Middle frontal gyrus (tissue), 1 donor: ENCODE results near the gene GPR146.
A peak's percentile ranks its signal among the peaks of the same experiment; 100 is the strongest.
"Not testable (repeated sequence)": the region's sequence is repeated elsewhere in the genome, so short reads cannot be mapped to it uniquely, and the experiment has no call there.

Experiments
- DNase-seq: peaks from one replicate; pipeline ENCODE4 v3.0.0-alpha.2; 2015; ENCODE audit warnings: low spot score; ENCODE audit errors: extremely low spot score

GPR146 gene

DNA sequence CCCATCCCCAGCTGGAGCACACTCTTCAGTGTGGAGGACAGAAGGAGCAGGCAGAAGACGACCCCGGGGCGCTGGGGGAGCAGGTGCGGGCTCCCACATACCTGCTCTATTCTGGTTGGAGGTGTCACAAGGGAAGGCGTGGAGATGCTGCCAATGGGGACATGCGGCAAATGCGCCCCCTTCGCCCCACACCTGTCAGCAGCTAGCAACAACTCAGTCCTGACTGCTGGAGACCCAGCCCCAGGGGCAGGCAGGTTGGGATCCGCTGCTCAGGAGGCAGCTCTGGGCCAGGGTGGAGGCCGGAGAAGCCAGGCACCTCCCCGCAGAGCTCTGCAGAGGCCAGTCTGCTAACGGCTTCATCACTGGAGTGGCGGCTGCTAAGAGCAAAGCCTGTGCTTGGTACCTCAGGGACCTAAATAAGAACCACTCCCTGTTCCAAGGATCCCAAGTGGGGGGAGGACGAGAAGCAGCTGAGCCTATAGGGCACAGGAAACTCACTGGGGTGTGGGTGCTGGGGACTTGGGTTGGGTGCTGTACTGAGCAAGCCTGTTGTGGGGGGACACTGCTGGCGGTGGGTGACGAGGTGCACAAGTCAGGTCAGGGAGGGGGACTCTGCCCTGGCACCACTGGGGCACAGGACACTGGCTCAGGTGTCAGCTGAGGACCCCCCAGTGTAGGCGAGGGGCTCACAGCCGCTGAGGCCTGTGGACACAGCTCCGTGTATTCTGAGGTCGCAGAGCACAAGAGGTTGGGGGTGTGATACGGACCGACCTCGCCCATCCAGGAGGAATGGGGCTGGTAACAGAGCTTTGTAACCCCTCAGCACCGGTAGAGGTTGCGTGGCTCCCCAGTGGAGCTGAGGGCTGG, 19.2 kb upstream of the GPR146 start:
- DNase-seq = no peak

GRCh38 chr7:1025743-1026581, 18.4 kb upstream of the GPR146 start:
- no peak for DNase-seq

DNA sequence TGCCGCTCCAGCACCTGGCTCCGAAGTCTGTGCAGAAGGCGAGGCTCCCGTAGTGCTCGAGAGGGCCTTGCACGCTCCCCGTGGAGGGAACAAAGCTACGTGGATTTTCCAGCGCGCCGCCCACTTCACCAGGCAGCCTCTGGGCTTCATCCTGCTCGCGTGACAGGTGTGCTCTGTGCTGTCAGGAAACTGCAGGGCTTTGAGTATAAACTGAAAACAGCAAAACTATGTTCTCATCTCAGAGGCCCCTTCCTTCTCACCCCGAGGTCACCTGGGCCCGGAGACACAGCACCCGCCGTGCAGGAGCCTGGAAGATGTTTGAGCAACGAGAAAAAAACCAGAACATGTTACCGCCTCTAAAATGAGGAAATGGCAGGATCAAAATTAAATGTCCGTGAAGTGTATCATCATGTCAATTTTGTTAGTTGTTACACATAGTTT, 17.6 kb upstream of the GPR146 start:
- DNase-seq = no peak

GRCh38 chr7:1027242-1028043, 16.9 kb upstream of the GPR146 start:
- DNase-seq = no peak

DNA sequence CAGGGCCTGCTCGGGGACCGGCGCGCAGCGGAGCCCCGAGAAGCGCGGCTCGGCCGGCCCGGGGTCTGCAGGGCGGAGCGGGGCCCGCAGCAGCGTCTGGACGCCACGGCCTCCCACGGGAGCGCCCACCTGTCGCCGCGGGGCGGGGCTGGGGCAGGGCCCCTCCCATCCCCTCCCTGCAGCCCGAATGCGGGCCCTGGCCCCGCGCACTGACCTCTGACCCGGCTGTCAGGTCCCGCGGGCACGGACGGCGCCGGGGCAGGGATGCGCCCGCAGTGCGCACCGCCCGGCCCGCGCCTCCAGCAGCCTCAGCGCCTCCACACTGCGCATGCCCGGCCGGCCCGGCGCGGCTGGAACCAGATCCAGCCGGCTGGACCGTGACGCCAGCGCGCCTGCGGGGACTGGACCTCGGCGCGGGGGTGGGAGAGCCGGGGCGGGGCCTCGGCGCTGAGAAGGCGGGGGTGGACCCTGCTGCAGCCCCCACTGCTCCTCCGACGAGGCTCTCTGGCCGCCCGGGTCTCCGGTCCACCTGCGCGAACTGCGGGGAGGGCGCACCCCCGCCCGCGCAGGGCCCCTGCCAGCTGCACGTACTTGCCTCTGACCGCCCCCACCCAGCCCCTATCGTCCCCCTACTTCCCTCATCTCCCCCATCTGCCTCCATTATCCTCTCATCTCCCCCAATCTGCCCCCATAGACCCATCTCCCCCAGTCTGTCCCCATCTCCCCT, 16.1 kb upstream of the GPR146 start:
- DNase-seq = peak; percentile 79

GRCh38 chr7:1028775-1029636, 15.3 kb upstream of the GPR146 start:
- peak; percentile 67 for DNase-seq

- DNase-seq = no peak
These were observed 14.5 kb upstream of the GPR146 start for GRCh38 chr7:1029637-1030443.

DNA sequence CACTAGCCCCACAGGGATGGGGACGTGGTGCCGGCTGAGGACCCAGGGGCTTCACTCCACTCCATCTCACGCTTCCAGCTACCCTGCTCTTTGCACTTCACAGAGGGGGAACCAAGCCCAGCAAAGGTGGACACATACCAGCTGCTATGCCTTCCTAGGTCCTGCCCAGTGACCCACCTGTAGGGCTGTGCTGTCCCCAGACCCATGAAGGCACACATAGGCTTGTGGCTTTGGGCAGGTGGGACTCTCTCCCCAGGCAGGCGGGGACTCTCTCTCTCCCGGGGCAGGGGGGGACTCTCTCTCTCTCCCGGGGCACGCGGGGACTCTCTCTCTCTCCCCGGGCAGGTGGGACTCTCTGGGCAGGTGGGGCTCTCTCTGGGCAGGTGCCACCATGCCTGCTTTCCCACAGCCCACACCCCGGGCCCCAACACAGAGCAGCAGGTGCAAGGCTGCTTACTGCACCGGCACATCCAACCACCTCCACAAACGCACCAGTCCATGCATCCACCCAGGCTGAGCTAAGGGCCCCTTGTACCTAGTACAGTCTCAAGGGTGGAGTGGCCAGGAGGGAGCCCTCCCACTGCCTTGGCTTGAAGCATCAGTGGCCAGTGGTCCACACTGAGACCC, 13.8 kb upstream of the GPR146 start:
- no peak for DNase-seq

GRCh38 chr7:1031716-1032455, 12.5 kb upstream of the GPR146 start:
- no peak for DNase-seq

DNA sequence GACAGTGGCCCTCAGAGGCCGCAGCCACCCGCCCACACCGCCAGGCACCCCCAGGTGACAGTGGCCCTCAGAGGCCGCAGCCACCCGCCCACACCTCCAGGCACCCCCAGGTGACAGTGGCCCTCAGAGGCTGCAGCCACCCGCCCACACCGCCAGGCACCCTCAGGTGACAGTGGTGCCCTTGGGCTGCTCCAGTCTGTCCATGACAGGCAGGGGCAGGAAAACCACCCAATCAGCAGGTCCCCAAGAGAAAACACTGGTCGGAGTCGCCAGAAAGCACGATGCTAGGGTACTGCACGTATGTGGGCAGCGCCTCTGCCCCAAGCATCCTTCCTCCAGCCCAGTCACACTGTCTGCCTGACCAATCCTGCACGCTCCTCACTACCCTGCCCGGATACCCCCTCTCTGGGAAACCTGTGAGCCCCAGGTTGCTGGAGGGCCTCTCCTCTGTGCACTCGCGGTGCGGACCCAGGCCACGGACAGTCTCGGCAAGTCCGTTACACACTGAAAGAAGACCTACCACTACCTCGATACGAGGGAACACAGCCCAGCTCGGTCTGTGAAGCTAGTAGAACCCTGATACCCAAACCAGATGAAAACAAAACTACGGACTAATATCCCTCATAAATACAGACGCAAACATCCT, 11.7 kb upstream of the GPR146 start:
- DNase-seq = no peak

- DNase-seq = no peak
These were observed 10.7 kb upstream of the GPR146 start for GRCh38 chr7:1033546-1034145.

GRCh38 chr7:1034769-1035168, 9.6 kb upstream of the GPR146 start:
- DNase-seq = not testable (repeated sequence)

GRCh38 chr7:1036164-1036928, 8.0 kb upstream of the GPR146 start:
- not testable (repeated sequence) for DNase-seq

DNA sequence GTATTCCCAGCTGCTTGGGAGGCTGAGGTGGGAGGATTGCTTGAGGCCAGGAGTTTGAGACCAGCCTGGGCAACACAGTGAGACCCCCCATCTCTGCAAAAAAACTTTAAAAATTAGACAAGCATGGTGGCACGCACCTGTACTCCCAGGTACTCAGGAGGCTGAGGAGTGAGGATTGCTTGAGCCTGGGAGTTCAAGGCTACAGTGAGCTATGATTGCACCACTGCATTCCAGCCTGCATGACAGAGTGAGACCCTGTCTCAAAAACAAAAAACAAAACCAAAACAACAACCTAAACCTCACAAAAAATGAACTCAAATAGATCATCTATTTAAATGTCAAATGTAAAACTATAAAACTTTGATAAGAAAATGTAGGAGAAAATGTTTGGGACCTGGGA, 4.1 kb upstream of the GPR146 start:
- not testable (repeated sequence) for DNase-seq

DNA sequence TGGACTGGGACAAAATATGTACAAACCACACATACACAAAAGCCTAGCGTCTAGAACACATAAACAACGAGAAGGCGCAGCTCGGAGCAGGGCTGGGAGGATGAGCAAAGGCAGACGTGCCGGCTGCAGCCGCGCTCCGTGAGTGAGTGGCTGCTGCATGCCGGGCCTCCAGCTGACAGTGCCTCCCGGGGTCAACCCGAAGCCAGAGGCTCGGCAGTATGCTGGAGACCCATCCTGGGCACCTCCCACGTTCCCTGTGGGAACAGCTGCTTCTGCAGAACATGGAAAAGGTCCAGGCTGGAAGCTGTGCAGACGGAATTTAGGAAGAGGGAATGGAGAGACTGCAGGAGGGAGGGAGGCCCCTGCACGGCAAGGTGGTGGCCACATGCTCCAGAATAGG, 3.6 kb upstream of the GPR146 start:
- no peak for DNase-seq
